GM18867 (cell line): ENCODE data around the gene CD55.
A peak's percentile ranks its signal among the peaks of the same experiment; 100 is the strongest.

Experiments used
- ATAC-seq: cut with Tn5 transposase; IDR thresholded peaks from one replicate; pipeline ENCODE4 v1.9.1; 2021; ENCODE audit warnings: mild to moderate bottlenecking, moderate library complexity; ENCODE audit not compliant: unreplicated experiment

The CD55 gene

GRCh38 chr1:207328004-207328403 lies 6.5 kb downstream of the CD55 start:
- no peak for ATAC-seq

GRCh38 chr1:207328908-207329440 lies 7.5 kb downstream of the CD55 start:
- no peak for ATAC-seq

DNA sequence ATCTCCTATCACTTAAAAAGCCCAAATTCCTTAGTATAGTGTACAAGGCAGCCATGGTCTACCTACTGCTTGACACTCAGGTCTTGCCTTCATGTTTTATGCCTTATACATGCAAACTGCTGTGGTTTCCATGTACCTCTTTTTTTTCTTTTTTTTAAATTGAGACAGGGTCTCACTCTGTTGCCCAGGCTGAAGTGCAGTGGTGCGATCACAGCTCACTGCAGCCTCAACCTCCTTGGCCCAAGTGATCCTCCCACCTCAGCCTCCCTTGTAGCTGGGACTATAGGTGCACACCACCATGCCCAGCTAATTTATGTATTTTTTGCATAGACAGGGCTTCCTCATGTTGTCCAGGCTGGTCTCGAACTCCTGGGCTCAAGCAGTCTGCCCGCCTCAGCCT lies 8.0 kb downstream of the CD55 start:
- no peak for ATAC-seq

DNA sequence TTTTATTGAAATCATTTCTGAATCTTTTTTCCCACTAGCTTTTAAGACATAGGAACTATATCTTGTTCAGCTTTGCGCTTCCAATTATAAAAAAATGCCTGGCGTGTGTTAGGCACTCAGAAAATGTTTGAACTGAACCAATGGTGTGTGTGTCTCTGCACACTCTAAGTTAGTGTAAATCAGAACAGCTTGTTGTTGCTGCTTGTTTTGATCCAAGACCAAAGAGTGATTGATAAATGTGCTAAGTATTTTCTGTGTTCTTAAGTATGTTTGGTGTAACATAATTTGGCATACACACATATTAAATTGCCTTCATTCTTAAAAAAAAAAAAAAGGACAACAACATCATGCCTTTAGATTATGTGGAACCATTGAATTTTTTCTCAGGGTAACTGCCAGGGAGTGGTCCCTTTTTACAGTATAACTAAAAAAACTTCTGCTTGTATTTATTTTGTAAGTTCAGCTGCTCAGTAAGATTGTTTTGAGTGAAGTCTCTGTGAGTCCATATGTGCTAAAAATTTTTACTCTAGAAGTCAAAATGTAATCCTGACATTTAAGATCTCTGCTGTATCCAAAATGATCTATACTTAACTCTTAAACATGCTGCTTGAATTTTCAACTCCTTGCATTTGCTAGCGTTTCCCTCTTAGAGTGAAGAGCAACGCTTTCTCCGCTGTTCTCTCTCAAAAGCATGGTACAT lies 8.7 kb downstream of the CD55 start:
- ATAC-seq = no peak

DNA sequence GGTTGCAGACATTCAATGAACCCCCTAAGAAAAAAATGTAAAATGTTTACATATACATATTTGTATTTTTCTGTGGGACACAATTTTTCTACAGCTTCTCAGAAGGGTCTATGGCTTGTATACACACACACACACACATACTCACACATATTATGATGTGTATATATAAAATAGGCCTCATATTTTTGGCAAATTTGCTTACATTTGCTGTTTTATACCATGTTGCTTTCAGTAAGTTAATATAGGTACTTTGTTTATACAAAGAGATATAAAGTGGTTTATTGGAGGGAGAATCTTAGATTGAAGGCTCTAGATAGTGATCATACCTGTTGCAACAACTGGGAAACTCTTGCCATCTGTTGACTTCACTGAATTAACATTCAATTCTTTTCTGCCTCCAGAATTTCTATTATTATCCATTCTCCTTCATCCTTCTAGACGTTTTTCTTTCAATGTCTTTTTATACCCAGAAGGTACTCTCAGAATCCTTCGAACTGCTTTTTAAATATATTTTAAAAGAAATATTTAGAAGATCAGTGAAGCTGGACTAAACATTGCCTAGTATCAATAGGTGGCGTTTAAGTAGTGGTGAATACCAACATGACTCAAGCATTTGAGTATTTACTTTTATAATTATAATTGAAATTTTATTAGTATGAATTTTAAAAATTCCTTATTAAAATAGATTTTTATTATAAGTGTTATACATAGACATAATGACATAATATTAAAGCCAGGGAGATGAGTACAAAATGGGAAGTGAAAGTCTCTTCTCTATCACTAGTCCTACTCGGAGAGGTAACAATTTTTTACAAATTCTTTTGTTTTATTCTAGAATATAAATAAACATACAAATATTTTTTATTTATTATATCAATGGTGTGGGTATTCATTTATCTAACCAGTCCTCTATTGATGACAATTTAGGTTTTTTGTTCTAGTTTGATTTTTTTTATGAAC lies 10.2 kb downstream of the CD55 start:
- no peak for ATAC-seq

GRCh38 chr1:207333009-207333600 lies 11.6 kb downstream of the CD55 start:
- ATAC-seq = no peak

- no peak for ATAC-seq
Measured at GRCh38 chr1:207333620-207334019, 12.1 kb downstream of the CD55 start.

GRCh38 chr1:207334337-207334736 lies 12.9 kb downstream of the CD55 start:
- ATAC-seq = no peak

- ATAC-seq = no peak
Measured at GRCh38 chr1:207335138-207335537, 13.7 kb downstream of the CD55 start.

- peak; percentile 69 for ATAC-seq
Measured at GRCh38 chr1:207335695-207336363, 14.4 kb downstream of the CD55 start.

DNA sequence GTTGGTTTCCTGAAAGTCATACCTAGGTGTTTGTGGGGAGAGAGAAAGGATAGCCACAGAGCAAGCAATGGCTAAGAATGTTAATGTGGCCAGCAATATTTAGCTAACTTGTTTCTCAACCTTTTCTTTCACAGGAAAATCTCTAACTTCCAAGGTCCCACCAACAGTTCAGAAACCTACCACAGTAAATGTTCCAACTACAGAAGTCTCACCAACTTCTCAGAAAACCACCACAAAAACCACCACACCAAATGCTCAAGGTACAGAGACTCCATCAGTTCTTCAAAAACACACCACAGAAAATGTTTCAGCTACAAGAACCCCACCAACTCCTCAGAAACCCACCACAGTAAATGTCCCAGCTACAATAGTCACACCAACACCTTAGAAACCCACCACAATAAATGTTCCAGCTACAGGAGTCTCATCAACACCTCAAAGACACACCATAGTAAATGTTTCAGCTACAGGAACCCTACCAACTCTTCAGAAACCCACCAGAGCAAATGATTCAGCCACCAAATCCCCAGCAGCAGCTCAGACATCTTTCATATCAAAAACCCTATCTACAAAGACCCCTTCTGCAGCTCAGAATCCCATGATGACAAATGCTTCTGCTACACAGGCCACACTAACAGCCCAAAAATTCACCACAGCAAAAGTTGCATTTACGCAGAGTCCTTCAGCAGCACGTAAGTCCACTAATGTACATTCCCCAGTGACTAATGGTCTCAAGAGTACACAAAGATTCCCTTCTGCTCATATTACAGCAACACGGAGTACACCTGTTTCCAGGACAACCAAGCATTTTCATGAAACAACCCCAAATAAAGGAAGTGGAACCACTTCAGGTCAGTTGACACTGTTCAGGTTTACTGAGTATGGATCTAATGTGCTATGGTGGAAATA lies 15.3 kb downstream of the CD55 start:
- peak; percentile 67 for ATAC-seq

GRCh38 chr1:207342332-207342731 lies 20.9 kb downstream of the CD55 start:
- ATAC-seq = no peak

GRCh38 chr1:207343675-207344074 lies 22.2 kb downstream of the CD55 start:
- ATAC-seq = no peak

- no peak for ATAC-seq
Measured at GRCh38 chr1:207344221-207344620, 22.7 kb downstream of the CD55 start.

DNA sequence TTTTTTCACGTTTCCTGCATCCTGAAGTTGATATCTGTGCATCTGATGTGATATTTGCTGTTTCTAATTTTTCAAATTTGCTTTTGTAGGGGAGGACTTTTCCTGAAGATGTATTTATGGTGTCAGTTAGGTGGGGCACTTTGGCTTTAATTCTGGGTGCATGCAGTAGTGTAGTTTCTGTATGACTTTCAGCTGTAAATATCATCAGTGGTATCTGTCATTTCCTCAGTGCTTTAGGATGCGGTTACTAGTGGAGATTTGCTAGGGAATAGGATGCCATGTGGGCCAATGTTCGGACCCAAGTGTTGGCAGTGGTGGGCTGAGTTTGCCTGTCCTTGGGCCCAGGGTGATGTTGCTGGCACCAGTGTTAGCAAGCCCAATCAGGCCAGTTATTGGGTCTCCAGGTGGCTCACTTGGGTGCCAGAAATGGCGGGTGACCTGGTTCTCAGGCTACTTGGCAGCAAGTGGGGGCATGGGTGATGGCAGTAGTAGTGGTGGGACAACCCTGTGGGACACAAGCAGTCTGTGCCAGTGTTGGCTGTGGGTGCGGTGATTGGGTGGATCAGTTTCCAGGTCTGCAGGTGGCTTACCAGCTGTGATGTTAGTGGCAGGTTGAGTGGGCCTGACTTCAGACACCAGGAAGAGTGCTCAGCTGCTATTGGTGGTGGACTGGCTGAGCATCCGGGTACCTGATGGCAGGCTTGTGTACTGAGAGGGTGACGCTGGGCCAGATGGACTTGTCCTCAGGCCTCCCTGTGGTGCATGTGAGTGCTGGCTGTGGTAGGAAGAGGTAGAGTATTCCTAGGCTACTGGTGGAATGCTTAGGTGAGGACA lies 24.4 kb downstream of the CD55 start:
- ATAC-seq = no peak

GRCh38 chr1:207346513-207346912 lies 25.0 kb downstream of the CD55 start:
- no peak for ATAC-seq

- no peak for ATAC-seq
Measured at GRCh38 chr1:207349979-207350378, 28.5 kb downstream of the CD55 start.

DNA sequence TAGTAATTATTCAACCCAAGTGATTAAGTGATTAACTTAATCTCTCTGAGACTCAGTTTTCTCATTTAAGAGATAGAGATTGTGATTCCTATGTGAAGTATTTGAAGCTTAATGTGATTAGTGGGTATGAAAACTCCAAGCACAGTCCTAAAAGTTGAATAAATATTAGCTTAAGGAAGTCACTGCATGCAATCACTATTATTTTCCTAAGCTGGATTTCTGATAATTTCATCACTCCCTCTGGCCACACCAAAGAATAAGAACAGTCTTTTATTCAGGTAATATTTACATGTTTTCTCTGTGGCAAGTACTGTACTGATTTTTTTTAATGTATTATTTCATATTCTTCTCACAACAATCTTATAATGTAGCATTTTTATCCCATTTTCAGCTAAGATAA lies 31.1 kb downstream of the CD55 start:
- no peak for ATAC-seq

GRCh38 chr1:207355060-207355459 lies 33.6 kb downstream of the CD55 start:
- no peak for ATAC-seq
